HepG2 (cell line): ENCODE data around the gene CD79A. TPM values are rescaled to one million over a fixed set of nuclear protein-coding genes. Genes with fewer than 3 reads are reported as not detected.

Experiments
- ATF3 ChIP-seq: sonication (generic); formaldehyde crosslinking; IDR thresholded peaks from 2 replicates; pipeline ENCODE4 v1.4.0; 2020; ENCODE audit warnings: missing genetic modification reagents
- BCLAF1 ChIP-seq: fragments of 450-650 bp; IDR thresholded peaks from 2 replicates; pipeline ENCODE4 v1.6.1; 2017; ENCODE audit warnings: mild to moderate bottlenecking
- DPF2 ChIP-seq: sonication (generic); formaldehyde crosslinking; IDR thresholded peaks from 2 replicates; pipeline ENCODE4 v1.4.0; 2020; ENCODE audit warnings: mild to moderate bottlenecking, low read depth, missing genetic modification reagents, borderline replicate concordance
- RNF219 ChIP-seq: sonication (generic); formaldehyde crosslinking; IDR thresholded peaks from 2 replicates; pipeline ENCODE4 v1.5.0; 2020; ENCODE audit warnings: mild to moderate bottlenecking, missing genetic modification reagents
- SIN3A ChIP-seq: IDR thresholded peaks from 2 replicates; pipeline ENCODE4 v1.6.1; 2011; ENCODE audit warnings: low read depth, mild to moderate bottlenecking, control low read depth, low read length, borderline replicate concordance
- SP5 ChIP-seq: IDR thresholded peaks from 2 replicates; pipeline ENCODE4 v1.6.1; 2016; ENCODE audit warnings: low read depth, borderline replicate concordance
- ZHX1 ChIP-seq: sonication (generic); formaldehyde crosslinking; IDR thresholded peaks from 2 replicates; pipeline ENCODE4 v1.8.1; 2022; ENCODE audit warnings: low read depth, mild to moderate bottlenecking, missing genetic modification reagents
- ZNF317 ChIP-seq: sonication (generic); formaldehyde crosslinking; IDR thresholded peaks from 2 replicates; pipeline ENCODE4 v1.5.0; 2020; ENCODE audit warnings: mild to moderate bottlenecking, missing genetic modification reagents
- ZNF512 ChIP-seq: sonication (generic); formaldehyde crosslinking; IDR thresholded peaks from 2 replicates; pipeline ENCODE4 v1.4.0; 2020; ENCODE audit warnings: mild to moderate bottlenecking, missing genetic modification reagents
- ZNF512B ChIP-seq: sonication (generic); formaldehyde crosslinking; IDR thresholded peaks from 2 replicates; pipeline ENCODE4 v1.5.1; 2020; ENCODE audit warnings: missing genetic modification reagents, mild to moderate bottlenecking, borderline replicate concordance
- ZNF567 ChIP-seq: sonication (generic); formaldehyde crosslinking; IDR thresholded peaks from 2 replicates; pipeline ENCODE4 v1.8.1; 2023; ENCODE audit warnings: mild to moderate bottlenecking, missing genetic modification reagents, borderline replicate concordance
- ZNF580 ChIP-seq: IDR thresholded peaks from 2 replicates; pipeline ENCODE4 v1.6.1; 2016; ENCODE audit warnings: low read depth, borderline replicate concordance
- ZNF780A ChIP-seq: sonication (generic); formaldehyde crosslinking; IDR thresholded peaks from 2 replicates; pipeline ENCODE4 v1.8.0; 2022; ENCODE audit warnings: mild to moderate bottlenecking, missing genetic modification reagents, moderate library complexity
- polyA plus RNA-seq, 8 experiments: library from polyadenylated mRNA; depleted of rRNA in 3 of 8; stranded (reverse) in 7 of 8; unstranded in 1 of 8; fragments of >200 nt; fragmentation: Illumina TruSeq in 4 of 8; extraction: Trizol in 4 of 8; gene quantifications; 2 replicates each; pipeline versions ENCODE4 v1.2.1 to v1.2.3, GENCODE V29; 2011 to 2016; ENCODE audit warnings: low read depth in 4 of 8, missing spikeins in 1 of 8, mixed read lengths in 1 of 8; ENCODE audit not compliant: insufficient read depth in 1 of 8
- total RNA-seq, 5 experiments: library from RNA; depleted of rRNA; stranded (reverse); fragments of >200 nt; fragmentation: Illumina TruSeq; extraction: Trizol; gene quantifications; 2 replicates each; pipeline ENCODE4 v1.2.3, GENCODE V29; 2016; ENCODE audit warnings: low read depth in 1 of 5

Gene CD79A
- total and polyA plus RNA-seq, 2 of the 13 experiments (the other 11 are each of a cell fraction or from before 2014, with no cell fraction given) = 0.24 to 0.33 TPM

- TF ChIP-seq ZNF780A (CRISPR knock-in tag) = no peak
- TF ChIP-seq ZNF567 (CRISPR knock-in tag) = peak; percentile 86; the same call in 1 of the 2 replicates
- peak; percentile 44; the same call in 1 of the 2 replicates for TF ChIP-seq ATF3 (CRISPR knock-in tag)
- TF ChIP-seq SP5 (CRISPR knock-in tag) = no peak; the same call in 1 of the 2 replicates
- no peak for TF ChIP-seq ZNF512 (CRISPR knock-in tag)
- no peak for TF ChIP-seq RNF219 (CRISPR knock-in tag)
- no peak for TF ChIP-seq ZNF512B (CRISPR knock-in tag)
- TF ChIP-seq DPF2 (CRISPR knock-in tag) = no peak
- no peak for TF ChIP-seq BCLAF1
- peak; percentile 86; the same call in 1 of the 2 replicates for TF ChIP-seq ZNF580 (CRISPR knock-in tag)
- TF ChIP-seq ZNF317 = peak; percentile 72; the same call in 1 of the 2 replicates
- peak; percentile 56; the same call in 1 of the 2 replicates for TF ChIP-seq ZHX1 (CRISPR knock-in tag)
- TF ChIP-seq SIN3A = 0 out of 2 replicates have a peak, but pooled peaks have one; percentile 75
These were observed 7.0 kb downstream of the CD79A start (continued) for GRCh38 chr19:41883821-41884733.
